ENCODE measurements around the gene MBP. TPM values are rescaled to one million over a fixed set of nuclear protein-coding genes. Genes with fewer than 3 reads are reported as not detected.

Gene MBP
- total and polyA plus RNA-seq, 2 of the 4 experiments (the other 2 are of a cell fraction) = 0.72 to 0.90 TPM

GRCh38 chr18:77067291-77068061 is 65.1 kb downstream of the MBP start:
- H3K23ac ChIP-seq (ENCODE audit: low read depth, low read length) = peak overlapping the region; percentile 97
- dilution Hi-C loops (cut with HindIII; ENCODE audit: low sequenced_read_pairs, unreplicated experiment) = no loop called here
- H3K18ac ChIP-seq (ENCODE audit: low read depth, low read length) = peak overlapping the region; percentile 98
- peak overlapping the region; percentile 10 for H3K9ac ChIP-seq (ENCODE audit: low read depth, low read length)
- peak overlapping the region; percentile 92 for H2BK120ac ChIP-seq (ENCODE audit: low read depth, low read length)
- ATAC-seq (ENCODE audit: low read depth) = peak; percentile 73
- H4K91ac ChIP-seq (ENCODE audit: insufficient read depth, low read depth, low read length) = peak overlapping the region; percentile 89
- no peaks in the 10 kb centered on the region for H4K20me1 ChIP-seq (ENCODE audit: insufficient read depth, low read length)
- intact Hi-C loops (cut with micrococcal nuclease) = loop anchor here (1.0 to 2.0 kb wide), 2 partner anchors 35 to 140 kb away; no protein-coding TSS in a partner anchor
- in situ Hi-C loops (cut with MboI; ENCODE audit: low sequenced_read_pairs) = loop anchor here (5.0 kb wide), 1 partner anchor 140 kb away; no protein-coding TSS in a partner anchor
- peak overlapping the region; percentile 73 for H4K5ac ChIP-seq (ENCODE audit: low read depth, low read length)
- peak overlapping the region; percentile 43 for H2AK9ac ChIP-seq (replicated peaks; ENCODE audit: low read depth, low read length, poor library complexity)
- peak overlapping the region; percentile 64 for H3K27ac ChIP-seq (ENCODE audit: insufficient read depth, low read length)
- H2BK15ac ChIP-seq (ENCODE audit: low read depth, low read length) = peak overlapping the region; percentile 98
- H3K36me3 ChIP-seq (ENCODE audit: control insufficient read depth, insufficient read depth, low read length) = no peaks in the 10 kb centered on the region
- peak overlapping the region; percentile 41 for H3K56ac ChIP-seq (ENCODE audit: extremely low read depth, insufficient read depth, low read length)
- peak overlapping the region; percentile 97 for H2BK5ac ChIP-seq (ENCODE audit: low read depth, low read length, poor library complexity, severe bottlenecking)
- peak overlapping the region; percentile 67 for H2AFZ ChIP-seq (replicated peaks; ENCODE audit: low read length, poor library complexity)
- DNase-seq = peak; percentile 96
- peak overlapping the region; percentile 95 for H3K4ac ChIP-seq (ENCODE audit: low read depth, low read length)
- H3K4me3 ChIP-seq (ENCODE audit: insufficient read depth, low read depth, low read length) = no peak overlapping the region
- peaks cover 0 to 21% of the 10 kb centered on the region in 2 experiments; a peak in 2 of 4 replicates for H3K79me1 ChIP-seq (ENCODE audit: low read depth in 1 of 2, low read length in 2 of 2)
- peaks cover 46% of the 10 kb centered on the region for H3K4me1 ChIP-seq (ENCODE audit: control insufficient read depth, insufficient read depth, low read length)
- peak; percentile 53 for TF ChIP-seq FOS (IDR thresholded peaks at IDR 0.05; ENCODE audit: low read depth, low read length)
- TF ChIP-seq, protein P1, sequence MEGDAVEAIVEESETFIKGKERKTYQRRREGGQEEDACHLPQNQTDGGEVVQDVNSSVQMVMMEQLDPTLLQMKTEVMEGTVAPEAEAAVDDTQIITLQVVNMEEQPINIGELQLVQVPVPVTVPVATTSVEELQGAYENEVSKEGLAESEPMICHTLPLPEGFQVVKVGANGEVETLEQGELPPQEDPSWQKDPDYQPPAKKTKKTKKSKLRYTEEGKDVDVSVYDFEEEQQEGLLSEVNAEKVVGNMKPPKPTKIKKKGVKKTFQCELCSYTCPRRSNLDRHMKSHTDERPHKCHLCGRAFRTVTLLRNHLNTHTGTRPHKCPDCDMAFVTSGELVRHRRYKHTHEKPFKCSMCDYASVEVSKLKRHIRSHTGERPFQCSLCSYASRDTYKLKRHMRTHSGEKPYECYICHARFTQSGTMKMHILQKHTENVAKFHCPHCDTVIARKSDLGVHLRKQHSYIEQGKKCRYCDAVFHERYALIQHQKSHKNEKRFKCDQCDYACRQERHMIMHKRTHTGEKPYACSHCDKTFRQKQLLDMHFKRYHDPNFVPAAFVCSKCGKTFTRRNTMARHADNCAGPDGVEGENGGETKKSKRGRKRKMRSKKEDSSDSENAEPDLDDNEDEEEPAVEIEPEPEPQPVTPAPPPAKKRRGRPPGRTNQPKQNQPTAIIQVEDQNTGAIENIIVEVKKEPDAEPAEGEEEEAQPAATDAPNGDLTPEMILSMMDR (conservative IDR thresholded peaks at IDR 0.05; ENCODE audit: low read depth, low read length) = peak; percentile 1; the same call in 1 of the 2 replicates
- no peak for TF ChIP-seq POLR2A (IDR thresholded peaks at IDR 0.05; ENCODE audit: low read depth, low read length)
- TF ChIP-seq CEBPB (IDR thresholded peaks at IDR 0.05; ENCODE audit: low read depth, low read length) = peak; percentile 17
- TF ChIP-seq BHLHE40 (IDR thresholded peaks at IDR 0.05; ENCODE audit: low read depth, low read length) = peak; percentile 40; the same call in 1 of the 2 replicates
- TF ChIP-seq MXI1 (IDR thresholded peaks at IDR 0.05; ENCODE audit: borderline replicate concordance, low read depth, low read length) = 0 out of 2 replicates have a peak, but pooled peaks have one; percentile 15
- H2AK5ac ChIP-seq (ENCODE audit: low read depth, low read length) = peak overlapping the region; percentile 96
- ChIA-PET POLR2A (ENCODE audit: unreplicated experiment) (no interaction called here), CTCF (interaction anchor here (0.5 to 3.5 kb wide), 4 partner anchors 30 to 731 kb away, joined by 3 to 19 read pairs (median 6); no protein-coding TSS in a partner anchor)
- 0% methylated on average over 7 of the region's 14 CpGs; no CpG with 5 or more reads in 1 of the 2 experiments for WGBS, 2 experiments (ENCODE audit: extremely low coverage in 2 of 2, insufficient read length in 1 of 2)
- H3K4me2 ChIP-seq (ENCODE audit: low read depth, low read length) = peak overlapping the region; percentile 48
- no TSS peak for BruUV-seq (replicated peaks)
- peak overlapping the region; percentile 2 to 86 for H4K8ac ChIP-seq (ENCODE audit: low read depth in 2 of 2, low read length in 2 of 2)
- H3K14ac ChIP-seq (replicated peaks; ENCODE audit: low read depth, low read length) = peak overlapping the region; percentile 72
- H3K27me3 ChIP-seq (ENCODE audit: control insufficient read depth, insufficient read depth, low read length) = no peaks in the 10 kb centered on the region
- peak overlapping the region; percentile 91 for H2BK20ac ChIP-seq (ENCODE audit: low read depth, low read length)
- peaks cover 27% of the 10 kb centered on the region for H3K9me1 ChIP-seq (ENCODE audit: insufficient read depth, low read length)
- H3K9me3 ChIP-seq (ENCODE audit: control insufficient read depth, insufficient read depth, low read length) = no peaks in the 10 kb centered on the region

All from IMR-90 (cell line).